Choroid plexus epithelial cell (primary cell): Measurements from ENCODE around the gene SAMD4A.

Experiments
- DNase-seq: peaks from one replicate; pipeline ENCODE4 v3.0.0-alpha.2; 2010; ENCODE audit warnings: low read depth
- H3K4me3 ChIP-seq: 2 replicates; pipeline ENCODE4 v1.5.1; 2011; ENCODE audit warnings: low read depth, mild to moderate bottlenecking, control low read depth, low read length, moderate library complexity
- TF ChIP-seq, protein P1 (sequence below): conservative IDR thresholded peaks from 2 replicates; pipeline ENCODE4 v1.5.1; 2011; ENCODE audit warnings: low read depth, mild to moderate bottlenecking, control low read depth, inconsistent platforms, low read length, moderate library complexity

Gene SAMD4A

DNA sequence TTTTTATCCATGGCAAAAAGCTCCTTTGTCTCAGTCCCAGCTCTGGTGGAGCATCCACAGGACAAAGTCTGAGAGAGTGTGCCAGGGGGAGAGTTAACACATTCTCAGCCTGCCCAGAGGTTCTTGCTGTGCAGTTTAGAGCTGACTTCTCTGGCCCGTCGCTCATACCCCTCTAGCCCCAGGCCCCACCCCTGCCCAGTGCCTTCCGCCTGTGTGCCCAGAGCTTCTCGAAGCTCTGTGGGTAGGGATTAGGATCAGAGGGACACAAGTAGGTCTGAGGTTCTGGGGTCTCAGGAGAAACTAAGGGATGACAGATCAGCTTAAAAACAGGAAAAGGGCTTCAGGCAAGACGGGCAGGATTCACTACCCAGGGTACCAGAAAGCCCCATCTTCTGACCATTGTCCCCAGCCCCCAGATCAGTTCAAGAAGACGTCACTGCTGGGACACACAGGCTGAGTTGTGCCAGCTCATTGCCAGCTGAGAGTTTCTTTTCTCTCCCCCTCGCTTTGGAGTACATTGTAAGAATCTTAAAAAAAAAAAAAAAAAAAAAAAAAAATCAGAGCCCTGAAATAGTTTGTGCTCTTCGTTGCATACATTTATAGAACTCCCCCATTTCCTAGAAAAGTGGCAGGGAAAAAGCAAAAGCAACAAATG, 208.7 kb downstream of the SAMD4A start:
- TF ChIP-seq, protein P1, sequence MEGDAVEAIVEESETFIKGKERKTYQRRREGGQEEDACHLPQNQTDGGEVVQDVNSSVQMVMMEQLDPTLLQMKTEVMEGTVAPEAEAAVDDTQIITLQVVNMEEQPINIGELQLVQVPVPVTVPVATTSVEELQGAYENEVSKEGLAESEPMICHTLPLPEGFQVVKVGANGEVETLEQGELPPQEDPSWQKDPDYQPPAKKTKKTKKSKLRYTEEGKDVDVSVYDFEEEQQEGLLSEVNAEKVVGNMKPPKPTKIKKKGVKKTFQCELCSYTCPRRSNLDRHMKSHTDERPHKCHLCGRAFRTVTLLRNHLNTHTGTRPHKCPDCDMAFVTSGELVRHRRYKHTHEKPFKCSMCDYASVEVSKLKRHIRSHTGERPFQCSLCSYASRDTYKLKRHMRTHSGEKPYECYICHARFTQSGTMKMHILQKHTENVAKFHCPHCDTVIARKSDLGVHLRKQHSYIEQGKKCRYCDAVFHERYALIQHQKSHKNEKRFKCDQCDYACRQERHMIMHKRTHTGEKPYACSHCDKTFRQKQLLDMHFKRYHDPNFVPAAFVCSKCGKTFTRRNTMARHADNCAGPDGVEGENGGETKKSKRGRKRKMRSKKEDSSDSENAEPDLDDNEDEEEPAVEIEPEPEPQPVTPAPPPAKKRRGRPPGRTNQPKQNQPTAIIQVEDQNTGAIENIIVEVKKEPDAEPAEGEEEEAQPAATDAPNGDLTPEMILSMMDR, result no peak
- no peak overlapping the region for H3K4me3 ChIP-seq
- no peak for DNase-seq

DNA sequence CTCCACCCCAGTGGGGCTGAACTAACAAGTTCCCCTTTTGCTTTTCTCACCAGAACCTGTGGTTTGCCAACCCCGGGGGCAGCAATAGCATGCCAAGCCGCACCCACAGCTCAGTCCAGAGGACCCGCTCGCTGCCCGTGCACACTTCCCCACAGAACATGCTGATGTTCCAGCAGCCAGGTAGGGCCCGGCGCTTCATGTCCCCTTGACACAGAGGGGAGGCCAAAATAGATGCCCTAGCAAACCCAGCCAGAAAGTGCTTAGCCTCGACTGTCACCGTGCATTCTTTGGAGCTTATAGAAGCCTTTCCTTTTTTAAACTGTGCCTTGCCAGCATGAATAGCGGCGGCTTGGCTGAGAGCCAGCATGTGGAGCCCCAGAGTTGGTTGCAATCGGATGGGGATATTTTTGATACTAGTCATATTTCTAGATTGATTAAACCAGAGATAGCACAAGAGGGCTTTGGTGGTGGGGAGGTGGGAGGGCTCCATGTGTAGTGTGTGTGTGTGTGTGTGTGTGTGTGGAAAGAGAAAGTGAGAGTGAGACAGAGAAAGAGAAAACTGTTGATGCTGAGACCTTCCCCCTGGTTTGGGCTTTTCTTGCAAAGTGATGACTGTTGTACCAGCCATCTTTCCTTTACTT, 209.6 kb downstream of the SAMD4A start:
- no peak overlapping the region for H3K4me3 ChIP-seq
- TF ChIP-seq, protein P1, result no peak
- peak; percentile 52 for DNase-seq

DNA sequence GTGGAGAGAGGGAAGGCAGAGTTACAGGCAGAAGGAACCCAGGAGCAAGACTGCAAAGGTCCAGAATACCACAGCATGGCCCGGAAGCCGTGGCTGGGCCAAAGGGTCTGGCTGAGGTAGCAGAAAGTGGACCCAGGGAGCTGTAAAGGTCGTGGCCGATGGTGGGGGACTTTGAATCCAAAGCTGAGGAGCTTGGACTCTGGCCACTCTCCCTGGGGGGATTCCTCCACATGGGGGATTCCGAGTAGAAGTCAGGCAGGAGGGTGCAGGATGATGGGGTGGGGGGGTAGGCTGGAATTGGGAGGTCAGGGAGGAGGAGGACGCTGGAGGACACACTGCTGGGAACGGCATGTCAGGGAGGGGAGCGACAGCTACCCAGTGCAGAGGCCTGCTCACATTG, 210.5 kb downstream of the SAMD4A start:
- TF ChIP-seq, protein P1, result no peak
- DNase-seq, result no peak
- no peak overlapping the region for H3K4me3 ChIP-seq

DNA sequence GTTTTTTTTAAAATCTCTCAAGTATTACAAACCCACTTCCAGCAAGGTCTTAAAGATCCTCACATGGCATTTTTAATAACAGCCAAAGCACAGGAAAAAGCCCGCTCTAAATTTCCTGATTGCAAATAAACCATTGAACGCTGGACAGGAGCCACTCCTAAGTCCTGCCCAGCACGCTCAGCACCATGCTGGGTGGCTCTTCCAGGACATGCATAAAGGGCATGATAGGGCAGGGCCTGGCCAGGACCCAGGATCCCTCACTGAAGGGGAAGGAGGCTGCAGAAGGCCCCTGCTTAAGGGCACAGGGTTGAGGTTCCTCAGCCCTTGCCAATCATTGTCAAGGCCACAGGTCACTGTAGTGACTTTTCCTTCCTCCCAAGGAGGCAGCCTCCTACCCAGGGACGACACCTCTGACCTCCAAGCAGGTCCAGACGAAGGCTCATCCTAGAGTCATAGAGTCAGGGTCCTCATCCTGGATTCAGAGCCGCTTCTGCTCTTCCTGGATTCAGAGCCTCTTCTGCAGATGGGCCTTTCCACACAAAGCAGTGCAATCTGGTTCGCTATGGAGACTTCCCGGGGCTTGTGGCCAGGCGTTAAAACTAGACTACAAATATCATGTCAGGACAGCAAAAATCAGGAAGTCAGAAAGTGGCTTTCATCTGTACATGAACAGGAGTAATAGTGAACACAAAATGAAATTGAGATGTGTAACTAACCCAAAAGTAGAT, 211.9 kb downstream of the SAMD4A start:
- TF ChIP-seq, protein P1, result no peak
- no peak for DNase-seq
- no peak overlapping the region for H3K4me3 ChIP-seq

DNA sequence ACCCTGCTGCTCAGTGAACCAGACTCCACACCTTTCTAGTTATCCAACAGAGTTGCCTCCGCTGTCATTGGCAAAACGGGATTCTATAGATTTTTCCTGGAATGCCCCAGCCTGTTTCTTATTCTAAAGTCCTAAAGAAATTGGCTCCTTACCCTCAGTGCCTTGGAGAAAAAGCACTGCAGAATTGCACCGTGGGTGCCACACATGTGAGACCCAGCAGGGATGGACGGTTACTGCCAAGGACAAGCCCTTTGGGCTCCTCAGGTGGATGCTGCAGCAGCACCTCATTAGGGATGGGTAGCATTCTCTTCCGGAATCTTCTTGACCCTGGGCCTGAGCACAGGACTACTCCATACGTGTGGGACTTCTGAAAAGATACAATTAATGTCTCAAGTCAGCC, 214.2 kb downstream of the SAMD4A start:
- TF ChIP-seq, protein P1, result no peak
- H3K4me3 ChIP-seq, result no peak overlapping the region
- DNase-seq, result no peak

DNA sequence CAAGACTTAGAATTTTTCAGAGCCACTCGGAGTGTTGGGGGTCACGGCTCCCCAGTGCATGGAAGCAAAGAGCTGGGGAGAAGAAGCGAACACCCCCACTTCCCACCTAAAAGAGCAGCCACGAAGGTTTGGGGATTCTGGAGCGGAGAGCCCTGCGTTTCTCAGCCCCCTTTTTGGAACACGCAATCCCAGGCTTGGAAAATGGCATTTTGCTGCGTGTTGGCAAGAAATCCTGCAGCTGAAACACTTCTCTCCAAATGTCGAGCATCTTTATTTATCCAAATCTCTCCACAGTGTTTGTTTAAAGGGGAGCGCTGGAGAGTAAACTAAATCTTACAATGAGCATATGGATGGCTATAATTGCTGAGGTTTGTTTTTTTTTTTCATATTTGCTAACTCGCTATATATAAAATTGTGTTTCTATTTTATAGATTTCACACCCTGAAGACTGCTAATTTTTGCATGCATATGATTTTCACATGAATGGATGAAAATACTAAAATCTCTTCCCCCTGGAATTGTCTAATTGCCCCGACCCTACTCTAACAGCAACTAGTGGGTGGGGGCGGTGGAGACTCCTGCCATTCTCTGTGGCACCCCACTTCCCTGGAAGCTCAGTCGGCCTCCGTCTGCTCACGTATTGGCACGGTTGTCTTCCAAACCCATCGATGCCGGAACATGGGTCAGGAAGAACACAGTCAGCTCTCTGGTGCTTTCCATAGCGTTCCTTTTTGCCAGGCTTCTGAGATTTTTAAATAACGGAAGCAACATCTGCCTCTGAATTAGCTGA, 215.2 kb downstream of the SAMD4A start:
- DNase-seq, result no peak
- TF ChIP-seq, protein P1, result no peak
- no peak overlapping the region for H3K4me3 ChIP-seq
